Cardiac septum (tissue), 1 donor: ENCODE results near the gene ADCYAP1R1. TPM values are rescaled to one million over a fixed set of nuclear protein-coding genes. Genes with fewer than 3 reads are reported as not detected.

Experiments
- DNase-seq: peaks from one replicate; pipeline ENCODE4 v3.0.0-alpha.2; 2020; ENCODE audit warnings: low spot score
- intact Hi-C: fragments of 100-400 bp; cut with DNase I; formaldehyde crosslinking; loops from one replicate; pipeline ENCODE4 v1.14.0; 2022
- total RNA-seq: library from RNA; stranded (reverse); fragmentation: NEBNext Ultra II Directional; extraction: Animal tissue kit (Norgen Biotek cat#: 25700); gene quantifications from one replicate; pipeline ENCODE4 v1.2.1, GENCODE V29; 2021
- donor health status: DM: no; HTN: no; CAD: no.

The ADCYAP1R1 gene
- total RNA-seq, 1 donor from 2014 or later = 1.4 TPM

GRCh38 chr7:31065021-31065593 is 13.0 kb downstream of the ADCYAP1R1 start:
- intact Hi-C loops = no loop called here
- no peak for DNase-seq

GRCh38 chr7:31065840-31066239 is 13.7 kb downstream of the ADCYAP1R1 start:
- no peak for DNase-seq
- intact Hi-C loops = no loop called here

- intact Hi-C loops = no loop called here
- DNase-seq = no peak
Observed at GRCh38 chr7:31066516-31067130, 14.5 kb downstream of the ADCYAP1R1 start.

GRCh38 chr7:31067491-31067890 is 15.4 kb downstream of the ADCYAP1R1 start:
- DNase-seq = no peak
- intact Hi-C loops = no loop called here

GRCh38 chr7:31068006-31068675 is 16.0 kb downstream of the ADCYAP1R1 start:
- intact Hi-C loops = no loop called here
- DNase-seq = no peak

- intact Hi-C loops = no loop called here
- no peak for DNase-seq
Observed at GRCh38 chr7:31069860-31070555, 17.9 kb downstream of the ADCYAP1R1 start.

GRCh38 chr7:31070991-31071644 is 19.0 kb downstream of the ADCYAP1R1 start:
- intact Hi-C loops = no loop called here
- no peak for DNase-seq

- intact Hi-C loops = no loop called here
- DNase-seq = no peak
Observed at GRCh38 chr7:31071645-31072029, 19.5 kb downstream of the ADCYAP1R1 start.

- no peak for DNase-seq
- intact Hi-C loops = no loop called here
Observed at GRCh38 chr7:31073326-31074119, 21.4 kb downstream of the ADCYAP1R1 start.

- DNase-seq = no peak
- intact Hi-C loops = no loop called here
Observed at GRCh38 chr7:31074120-31074383, 21.9 kb downstream of the ADCYAP1R1 start.

- intact Hi-C loops = no loop called here
Observed at GRCh38 chr7:31074403-31075085, 22.4 kb downstream of the ADCYAP1R1 start.

GRCh38 chr7:31075086-31075405 is 22.9 kb downstream of the ADCYAP1R1 start:
- intact Hi-C loops = no loop called here
- no peak for DNase-seq

More at GRCh38 chr7:31074403-31075085, 22.4 kb downstream of the ADCYAP1R1 start:
- no peak for DNase-seq

GRCh38 chr7:31076051-31076450 is 23.9 kb downstream of the ADCYAP1R1 start:
- intact Hi-C loops = no loop called here
- DNase-seq = no peak

GRCh38 chr7:31076641-31077310 is 24.7 kb downstream of the ADCYAP1R1 start:
- intact Hi-C loops = no loop called here
- no peak for DNase-seq

GRCh38 chr7:31077484-31078362 is 25.6 kb downstream of the ADCYAP1R1 start:
- DNase-seq = no peak

GRCh38 chr7:31078363-31078990 is 26.4 kb downstream of the ADCYAP1R1 start:
- intact Hi-C loops = no loop called here
- no peak for DNase-seq

More at GRCh38 chr7:31077484-31078362, 25.6 kb downstream of the ADCYAP1R1 start:
- intact Hi-C loops = no loop called here
